GM19351 (cell line): ENCODE data around the gene GSTM5.
A peak's percentile ranks its signal among the peaks of the same experiment; 100 is the strongest.
"Not testable (repeated sequence)": the region's sequence is repeated elsewhere in the genome, so short reads cannot be mapped to it uniquely, and the experiment has no call there.

Experiments
- ATAC-seq: cut with Tn5 transposase; IDR thresholded peaks from one replicate; pipeline ENCODE4 v1.9.1; 2021; ENCODE audit warnings: mild to moderate bottlenecking, moderate library complexity; ENCODE audit not compliant: unreplicated experiment

Gene GSTM5

GRCh38 chr1:109711593-109712320 lies at the start of gene GSTM5:
TSS of gene GSTM5 (plus strand) at chr1:109712251. CDS start at chr1:109712313, 62 bp downstream.
- not testable (repeated sequence) for ATAC-seq

- no peak for ATAC-seq
Observed at GRCh38 chr1:109664671-109665070, 47.4 kb upstream of the GSTM5 start.

- ATAC-seq: peak; percentile 77
Observed at GRCh38 chr1:109667452-109668122, 44.5 kb upstream of the GSTM5 start, which contains the start of gene GSTM2. TSS of gene GSTM2 (plus strand) at chr1:109668057. CDS start at chr1:109668116, 59 bp downstream.

- ATAC-seq: no peak
Observed at GRCh38 chr1:109668123-109668775, 43.8 kb upstream of the GSTM5 start.

- ATAC-seq: no peak
Observed at GRCh38 chr1:109669246-109669948, 42.7 kb upstream of the GSTM5 start.

GRCh38 chr1:109669949-109670302 lies 42.1 kb upstream of the GSTM5 start:
- ATAC-seq: not testable (repeated sequence)

GRCh38 chr1:109671067-109671466 lies 41.0 kb upstream of the GSTM5 start:
- no peak for ATAC-seq

GRCh38 chr1:109673861-109674260 lies 38.2 kb upstream of the GSTM5 start:
- not testable (repeated sequence) for ATAC-seq

GRCh38 chr1:109676683-109677381 lies 35.2 kb upstream of the GSTM5 start:
- not testable (repeated sequence) for ATAC-seq

- no peak for ATAC-seq
Observed at GRCh38 chr1:109677459-109677858, 34.6 kb upstream of the GSTM5 start.

GRCh38 chr1:109678637-109679036 lies 33.4 kb upstream of the GSTM5 start:
- not testable (repeated sequence) for ATAC-seq

GRCh38 chr1:109684777-109685176 lies 27.3 kb upstream of the GSTM5 start:
- not testable (repeated sequence) for ATAC-seq

GRCh38 chr1:109685399-109685798 lies 26.7 kb upstream of the GSTM5 start:
- ATAC-seq: not testable (repeated sequence)

- ATAC-seq: not testable (repeated sequence)
Observed at GRCh38 chr1:109685890-109686289, 26.2 kb upstream of the GSTM5 start.

GRCh38 chr1:109687109-109687508 lies 24.9 kb upstream of the GSTM5 start:
- not testable (repeated sequence) for ATAC-seq

- ATAC-seq: peak; percentile 94
Observed at GRCh38 chr1:109687641-109688499, 24.2 kb upstream of the GSTM5 start, which contains the start of gene GSTM1. TSS of gene GSTM1 (plus strand) at chr1:109687817. CDS start at chr1:109687874, 57 bp downstream.

- ATAC-seq: no peak
Observed at GRCh38 chr1:109689844-109690405, 22.1 kb upstream of the GSTM5 start.

- ATAC-seq: no peak
Observed at GRCh38 chr1:109691759-109692158, 20.3 kb upstream of the GSTM5 start.

GRCh38 chr1:109694400-109694799 lies 17.7 kb upstream of the GSTM5 start:
- not testable (repeated sequence) for ATAC-seq
